ENCODE data around the gene CFAP69.

DNA sequence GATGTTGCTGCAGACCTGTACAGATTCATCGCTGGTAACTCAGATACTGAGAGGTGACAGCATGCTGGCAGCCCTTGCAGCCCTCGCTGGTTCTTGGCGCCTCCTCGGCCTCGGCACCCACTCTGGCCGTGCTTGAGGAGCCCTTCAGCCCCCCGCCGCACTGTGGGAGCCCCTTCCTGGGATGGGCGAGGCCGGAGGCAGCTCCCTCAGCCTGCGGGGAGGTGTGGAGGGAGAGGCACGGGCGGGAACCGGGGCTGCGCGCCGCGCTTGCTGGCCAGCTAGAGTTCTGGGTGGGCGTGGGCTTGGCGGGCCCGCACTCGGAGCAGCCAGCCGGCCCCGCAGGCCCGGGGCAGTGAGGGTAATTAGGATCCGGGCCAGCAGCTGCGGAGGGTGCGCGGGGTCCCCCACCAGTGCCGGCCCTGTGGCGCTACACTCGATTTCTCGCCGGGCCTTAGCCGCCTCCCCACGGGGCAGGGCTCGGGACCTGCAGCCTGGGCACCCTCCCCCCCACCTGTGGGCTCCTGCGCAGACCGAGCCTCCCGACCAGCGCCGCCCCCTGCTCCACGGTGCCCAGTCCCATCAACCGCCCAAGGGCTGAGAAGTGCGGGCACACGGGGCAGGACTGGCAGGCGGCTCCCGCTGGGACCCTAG is 89.3 kb downstream of the CFAP69 start:
- TF ChIP-seq, protein P1, sequence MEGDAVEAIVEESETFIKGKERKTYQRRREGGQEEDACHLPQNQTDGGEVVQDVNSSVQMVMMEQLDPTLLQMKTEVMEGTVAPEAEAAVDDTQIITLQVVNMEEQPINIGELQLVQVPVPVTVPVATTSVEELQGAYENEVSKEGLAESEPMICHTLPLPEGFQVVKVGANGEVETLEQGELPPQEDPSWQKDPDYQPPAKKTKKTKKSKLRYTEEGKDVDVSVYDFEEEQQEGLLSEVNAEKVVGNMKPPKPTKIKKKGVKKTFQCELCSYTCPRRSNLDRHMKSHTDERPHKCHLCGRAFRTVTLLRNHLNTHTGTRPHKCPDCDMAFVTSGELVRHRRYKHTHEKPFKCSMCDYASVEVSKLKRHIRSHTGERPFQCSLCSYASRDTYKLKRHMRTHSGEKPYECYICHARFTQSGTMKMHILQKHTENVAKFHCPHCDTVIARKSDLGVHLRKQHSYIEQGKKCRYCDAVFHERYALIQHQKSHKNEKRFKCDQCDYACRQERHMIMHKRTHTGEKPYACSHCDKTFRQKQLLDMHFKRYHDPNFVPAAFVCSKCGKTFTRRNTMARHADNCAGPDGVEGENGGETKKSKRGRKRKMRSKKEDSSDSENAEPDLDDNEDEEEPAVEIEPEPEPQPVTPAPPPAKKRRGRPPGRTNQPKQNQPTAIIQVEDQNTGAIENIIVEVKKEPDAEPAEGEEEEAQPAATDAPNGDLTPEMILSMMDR (IDR thresholded peaks at IDR 0.05), result no peak
- TF ChIP-seq ZFX (IDR thresholded peaks at IDR 0.05; ENCODE audit: borderline replicate concordance), result no peak
